ENCODE results near the gene PBX2. TPM values are rescaled to one million over a fixed set of nuclear protein-coding genes. Genes with fewer than 3 reads are reported as not detected.
A peak's percentile ranks its signal among the peaks of the same experiment; 100 is the strongest.

The PBX2 gene
- total RNA-seq, 1 experiment from 2014 or later: 176 TPM

GRCh38 chr6:32182555-32182981 lies 7.4 kb downstream of the PBX2 start:
- H2BK15ac ChIP-seq (ENCODE audit: low read depth, low read length): no peak overlapping the region
- DNase-seq: no peak
- no peak overlapping the region for H2BK120ac ChIP-seq (ENCODE audit: low read depth, low read length, poor library complexity, severe bottlenecking)
- H3K36me3 Mint-ChIP-seq (ENCODE audit: insufficient read depth in 1 of 3, low read depth in 3 of 3): peaks cover 32 to 74% (median 62%) of the 10 kb centered on the region in 3 experiments
- no peak overlapping the region for H3K27ac ChIP-seq (ENCODE audit: insufficient read length, low read depth, low read length)
- no CpG with 5 or more reads among the region's 10 CpGs for WGBS (ENCODE audit: extremely low coverage, insufficient read length, low lambda C conversion rate)
- H3K79me2 ChIP-seq (ENCODE audit: insufficient read depth, low read length): peaks cover 4% of the 10 kb centered on the region; the same call in 1 of the 2 replicates
- no peak overlapping the region for H3K23ac ChIP-seq (ENCODE audit: insufficient read length, low read depth, low read length)
- peaks cover 15 to 30% of the 10 kb centered on the region in 2 experiments for H3K4me1 Mint-ChIP-seq
- no peak overlapping the region for H3K4ac ChIP-seq (ENCODE audit: low read depth, low read length)
- no peak overlapping the region for H3K4me3 Mint-ChIP-seq
- no peaks in the 10 kb centered on the region; a peak in 1 of 5 replicates for H3K9me3 Mint-ChIP-seq
- H2BK5ac ChIP-seq (ENCODE audit: insufficient read length, low read length): no peak overlapping the region
- H2AK5ac ChIP-seq (ENCODE audit: insufficient read length, low read length): no peak overlapping the region
- no peak overlapping the region for H3K4me2 ChIP-seq (ENCODE audit: insufficient read depth, insufficient read length, low read length)
- no peak overlapping the region for H4K91ac ChIP-seq (ENCODE audit: insufficient read length, low read depth, low read length)
- H3K14ac ChIP-seq (ENCODE audit: insufficient read depth, low read length): no peak overlapping the region
- no peak overlapping the region for H2BK20ac ChIP-seq (ENCODE audit: low read depth, low read length, poor library complexity, severe bottlenecking)
- no peak for TF ChIP-seq CTCF (conservative IDR thresholded peaks at IDR 0.05)
- H3T11ph ChIP-seq (ENCODE audit: low read length): no peak overlapping the region
- H3K9me3 ChIP-seq (ENCODE audit: control insufficient read depth, low read depth, low read length): no peaks in the 10 kb centered on the region
- H3K23me2 ChIP-seq (ENCODE audit: insufficient read length, low read depth, low read length, poor library complexity, severe bottlenecking): peaks cover 6% of the 10 kb centered on the region
- H3K4me1 ChIP-seq (ENCODE audit: insufficient read depth, low read length): no peaks in the 10 kb centered on the region
- no peak overlapping the region for H4K8ac ChIP-seq (replicated peaks; ENCODE audit: insufficient read length, low read depth, low read length)
- H4K20me1 ChIP-seq (ENCODE audit: control insufficient read depth, insufficient read depth, insufficient read length): no peaks in the 10 kb centered on the region
- no peak overlapping the region for H4K5ac ChIP-seq (ENCODE audit: insufficient read length, low read depth, low read length)
- no peak overlapping the region for H3K56ac ChIP-seq (ENCODE audit: insufficient read length, low read depth, low read length)
- H3K27me3 Mint-ChIP-seq (ENCODE audit: low read depth): no peaks in the 10 kb centered on the region; the same call in 1 of the 2 replicates
- H3K18ac ChIP-seq (ENCODE audit: insufficient read length, low read depth, low read length): no peak overlapping the region
- H2AFZ ChIP-seq (ENCODE audit: low read length): no peak overlapping the region
- H2BK12ac ChIP-seq (ENCODE audit: insufficient read length, low read depth, low read length): no peak overlapping the region
- no peaks in the 10 kb centered on the region for H3K27me3 ChIP-seq (ENCODE audit: insufficient read depth, low read length)
- H3K79me1 ChIP-seq (ENCODE audit: insufficient read depth, low read depth, low read length, poor library complexity, severe bottlenecking): no peaks in the 10 kb centered on the region
- H3K9ac ChIP-seq (ENCODE audit: extremely low read depth, insufficient read length, low read length): no peak overlapping the region
- H3K27ac Mint-ChIP-seq: peak overlapping the region in 2 of 3 experiments; percentile 45 to 57; a peak in 4 of 7 replicates
